ENCODE data around the gene CCDC88B.

DNA sequence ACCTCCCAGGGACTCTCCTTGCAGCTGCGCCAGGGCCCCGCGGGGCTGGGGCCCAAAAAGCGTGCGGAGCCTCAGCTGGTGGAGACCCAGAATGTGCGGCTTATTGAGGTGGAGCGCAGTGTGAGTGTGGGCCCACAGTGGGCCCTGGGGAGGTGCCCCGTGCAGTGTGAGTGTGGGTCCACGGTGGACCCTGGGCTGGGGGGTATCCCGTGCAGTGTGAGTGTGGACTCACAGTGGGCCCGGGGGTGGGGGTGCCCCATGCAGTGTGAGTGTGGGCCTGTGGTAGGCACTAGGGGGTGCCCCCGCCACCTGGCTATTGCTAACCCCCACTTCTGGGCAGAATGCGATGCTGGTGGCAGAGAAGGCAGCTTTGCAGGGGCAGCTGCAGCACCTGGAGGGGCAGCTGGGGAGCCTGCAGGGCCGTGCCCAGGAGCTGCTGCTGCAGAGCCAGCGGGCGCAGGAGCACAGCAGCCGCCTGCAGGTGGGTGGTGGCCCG is 11.2 kb downstream of the CCDC88B start:
- no peak for TF ChIP-seq EZH2 (IDR thresholded peaks at IDR 0.05; ENCODE audit: low read depth, low read length, severe bottlenecking)
- no peak for TF ChIP-seq GABPA (IDR thresholded peaks at IDR 0.05; ENCODE audit: borderline replicate concordance, insufficient read depth, low read length)
- TF ChIP-seq SAP30 (IDR thresholded peaks at IDR 0.05; ENCODE audit: insufficient read depth, insufficient replicate concordance, low read length) = no peak
- TF ChIP-seq, protein P1, sequence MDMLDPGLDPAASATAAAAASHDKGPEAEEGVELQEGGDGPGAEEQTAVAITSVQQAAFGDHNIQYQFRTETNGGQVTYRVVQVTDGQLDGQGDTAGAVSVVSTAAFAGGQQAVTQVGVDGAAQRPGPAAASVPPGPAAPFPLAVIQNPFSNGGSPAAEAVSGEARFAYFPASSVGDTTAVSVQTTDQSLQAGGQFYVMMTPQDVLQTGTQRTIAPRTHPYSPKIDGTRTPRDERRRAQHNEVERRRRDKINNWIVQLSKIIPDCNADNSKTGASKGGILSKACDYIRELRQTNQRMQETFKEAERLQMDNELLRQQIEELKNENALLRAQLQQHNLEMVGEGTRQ (IDR thresholded peaks at IDR 0.05; ENCODE audit: low read length) = no peak
- TF ChIP-seq CEBPB (IDR thresholded peaks at IDR 0.05; ENCODE audit: low read depth, low read length) = no peak
- TF ChIP-seq CTCF (IDR thresholded peaks at IDR 0.05; ENCODE audit: control extremely low read depth in 1 of 3, insufficient read depth in 1 of 3, low read depth in 1 of 3, low read length in 3 of 3) = no peak
- TF ChIP-seq POLR2A (IDR thresholded peaks at IDR 0.05; ENCODE audit: control extremely low read depth in 1 of 2, low read depth in 2 of 2, low read length in 2 of 2) = no peak
- TF ChIP-seq POLR2AphosphoS5 (IDR thresholded peaks at IDR 0.05; ENCODE audit: low read depth, low read length) = no peak

Measured in H1 (cell line).